Measurements from ENCODE around the gene HCN3.
"Not testable (repeated sequence)": the region's sequence is repeated elsewhere in the genome, so short reads cannot be mapped to it uniquely, and the experiment has no call there.

HCN3 gene

DNA sequence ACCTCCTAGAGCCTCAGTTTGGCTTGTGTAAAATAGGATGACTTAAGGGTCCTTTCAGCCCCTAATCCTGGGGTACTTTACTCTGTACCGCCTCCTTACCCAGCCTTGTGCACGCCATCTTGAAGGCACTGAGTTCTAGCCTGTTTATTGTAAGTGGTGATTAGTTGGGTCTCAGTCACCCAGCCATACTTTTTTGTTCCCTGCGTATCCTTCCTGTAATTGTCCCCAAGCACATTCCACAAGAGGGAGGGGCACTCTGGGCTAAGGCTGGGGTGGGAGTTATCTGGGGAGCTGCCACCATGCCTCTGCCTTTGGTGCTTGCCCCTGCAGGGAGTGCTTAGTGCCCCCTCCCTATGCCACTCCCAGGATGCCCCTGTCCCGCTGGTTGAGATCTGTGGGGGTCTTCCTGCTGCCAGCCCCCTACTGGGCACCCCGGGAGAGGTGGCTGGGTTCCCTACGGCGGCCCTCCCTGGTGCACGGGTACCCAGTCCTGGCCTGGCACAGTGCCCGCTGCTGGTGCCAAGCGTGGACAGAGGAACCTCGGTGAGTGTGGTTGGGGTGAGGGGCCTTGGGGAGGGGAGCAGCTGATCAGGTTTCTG is 32.3 kb downstream of the HCN3 start:
- DNase-seq (ENCODE audit: low read depth in 1 of 2, low spot score in 1 of 2): no peak

DNA sequence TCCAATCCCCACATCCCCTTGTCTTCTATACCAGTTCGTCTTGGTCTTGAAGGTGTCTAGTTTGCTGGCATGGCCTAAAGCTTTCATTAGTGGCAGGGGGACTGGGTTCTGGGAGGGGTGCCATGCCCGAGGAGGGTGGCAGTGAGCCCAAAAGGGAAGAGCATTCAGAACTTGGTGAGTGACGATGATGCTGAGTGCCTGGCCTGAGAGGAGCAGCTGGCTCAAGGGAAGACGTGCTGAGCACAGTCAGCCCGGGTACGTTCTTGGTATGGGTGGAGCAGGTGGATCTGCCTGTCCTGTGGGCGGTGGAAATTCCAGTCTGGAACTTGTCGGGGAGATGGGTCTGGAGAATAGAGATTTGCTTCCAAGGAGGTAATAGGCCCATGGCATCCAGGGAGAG is 36.0 kb downstream of the HCN3 start:
- no peak for DNase-seq (ENCODE audit: low read depth in 1 of 2, low spot score in 1 of 2)

GRCh38 chr1:155316922-155317321 is 39.7 kb downstream of the HCN3 start:
- no peak for DNase-seq (ENCODE audit: low read depth in 1 of 2, low spot score in 1 of 2)

- no peak for DNase-seq (ENCODE audit: low read depth in 1 of 2, low spot score in 1 of 2)
Observed at GRCh38 chr1:155318082-155318481, 40.8 kb downstream of the HCN3 start.

GRCh38 chr1:155319536-155319935 is 42.3 kb downstream of the HCN3 start:
- DNase-seq (ENCODE audit: low read depth in 1 of 2, low spot score in 1 of 2): no peak

DNA sequence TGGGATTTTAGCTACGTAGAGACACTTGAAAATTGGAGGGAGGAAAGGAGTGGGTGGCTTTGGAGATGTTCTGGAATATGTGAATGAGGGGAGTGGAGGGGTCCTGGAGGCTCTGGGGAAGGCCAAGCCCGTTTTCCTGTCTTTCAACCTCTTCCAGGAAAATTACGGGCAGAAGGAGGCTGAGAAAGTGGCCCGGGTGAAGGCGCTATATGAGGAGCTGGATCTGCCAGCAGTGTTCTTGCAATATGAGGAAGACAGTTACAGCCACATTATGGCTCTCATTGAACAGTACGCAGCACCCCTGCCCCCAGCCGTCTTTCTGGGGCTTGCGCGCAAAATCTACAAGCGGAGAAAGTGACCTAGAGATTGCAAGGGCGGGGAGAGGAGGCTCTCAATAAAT is 43.0 kb downstream of the HCN3 start:
- DNase-seq (ENCODE audit: low read depth in 1 of 2, low spot score in 1 of 2): no peak

GRCh38 chr1:155320661-155321617 is 43.7 kb downstream of the HCN3 start, which contains the start of gene RUSC1:
TSS of gene RUSC1 (plus strand) at chr1:155320894. CDS start at chr1:155321774, 880 bp downstream.
- peak; percentile 46 to 66 for DNase-seq (ENCODE audit: low read depth in 1 of 2, low spot score in 1 of 2)

- no peak for DNase-seq (ENCODE audit: low read depth in 1 of 2, low spot score in 1 of 2)
Observed at GRCh38 chr1:155321639-155322503, 44.6 kb downstream of the HCN3 start.

- no peak for DNase-seq (ENCODE audit: low read depth in 1 of 2, low spot score in 1 of 2)
Observed at GRCh38 chr1:155322571-155322952, 45.3 kb downstream of the HCN3 start.

DNA sequence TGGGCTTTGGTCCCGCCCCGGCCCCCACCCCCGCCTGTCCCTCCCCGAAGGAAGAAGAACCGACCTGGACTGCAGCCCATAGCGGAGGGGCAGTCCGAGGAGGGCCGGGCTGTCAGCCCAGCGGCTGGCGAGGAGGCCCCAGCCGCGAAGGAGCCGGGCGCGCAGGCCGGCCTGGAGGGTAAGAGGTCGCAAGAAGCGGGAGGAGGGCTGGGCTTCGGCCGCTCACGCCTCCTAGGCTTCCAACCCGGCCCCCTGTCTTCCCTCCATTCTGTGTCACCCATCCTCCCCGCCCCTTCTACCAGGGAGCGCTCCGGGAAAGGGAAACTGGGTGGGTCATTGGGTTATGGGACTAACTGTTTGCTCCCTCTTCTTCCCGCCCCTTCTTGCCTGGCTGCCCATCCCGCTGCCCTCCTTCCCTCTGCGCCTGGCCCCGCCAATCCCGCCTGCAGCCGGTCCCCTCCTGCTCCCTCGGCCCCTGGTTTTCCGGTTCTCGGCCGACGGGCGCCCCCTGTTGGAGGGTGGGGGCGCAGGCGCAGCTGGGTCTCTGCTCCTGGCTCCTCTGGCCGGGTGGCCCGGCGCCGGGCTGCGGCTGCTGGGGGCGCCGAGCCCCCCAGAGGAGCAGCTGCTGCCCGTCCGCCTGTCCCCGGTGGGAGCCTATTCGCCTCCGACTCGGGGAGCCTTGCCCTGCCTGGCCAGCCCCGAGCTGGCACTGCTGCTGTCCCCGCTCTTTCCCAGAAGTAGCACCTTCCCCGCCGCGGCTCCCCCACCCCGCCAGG is 45.9 kb downstream of the HCN3 start:
- peak; percentile 77 to 88 for DNase-seq (ENCODE audit: low read depth in 1 of 2, low spot score in 1 of 2)

DNA sequence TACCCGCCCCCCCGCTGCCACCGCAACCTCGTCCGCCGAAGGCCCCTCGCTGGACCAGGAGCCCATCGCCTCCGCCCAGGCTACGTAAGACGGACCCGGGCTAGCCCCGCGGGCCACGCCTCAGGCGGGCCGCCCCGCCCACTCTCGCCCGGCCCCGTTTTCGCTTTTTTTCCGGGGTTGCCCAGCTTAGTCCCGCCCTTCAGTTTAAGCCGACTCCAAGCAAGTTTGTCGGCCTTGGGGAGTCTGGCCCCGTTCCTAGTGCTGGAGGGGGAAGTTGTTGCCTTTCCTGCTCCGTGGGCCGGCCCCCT is 46.4 kb downstream of the HCN3 start:
- peak; percentile 66 to 69 for DNase-seq (ENCODE audit: low read depth in 1 of 2, low spot score in 1 of 2)

DNA sequence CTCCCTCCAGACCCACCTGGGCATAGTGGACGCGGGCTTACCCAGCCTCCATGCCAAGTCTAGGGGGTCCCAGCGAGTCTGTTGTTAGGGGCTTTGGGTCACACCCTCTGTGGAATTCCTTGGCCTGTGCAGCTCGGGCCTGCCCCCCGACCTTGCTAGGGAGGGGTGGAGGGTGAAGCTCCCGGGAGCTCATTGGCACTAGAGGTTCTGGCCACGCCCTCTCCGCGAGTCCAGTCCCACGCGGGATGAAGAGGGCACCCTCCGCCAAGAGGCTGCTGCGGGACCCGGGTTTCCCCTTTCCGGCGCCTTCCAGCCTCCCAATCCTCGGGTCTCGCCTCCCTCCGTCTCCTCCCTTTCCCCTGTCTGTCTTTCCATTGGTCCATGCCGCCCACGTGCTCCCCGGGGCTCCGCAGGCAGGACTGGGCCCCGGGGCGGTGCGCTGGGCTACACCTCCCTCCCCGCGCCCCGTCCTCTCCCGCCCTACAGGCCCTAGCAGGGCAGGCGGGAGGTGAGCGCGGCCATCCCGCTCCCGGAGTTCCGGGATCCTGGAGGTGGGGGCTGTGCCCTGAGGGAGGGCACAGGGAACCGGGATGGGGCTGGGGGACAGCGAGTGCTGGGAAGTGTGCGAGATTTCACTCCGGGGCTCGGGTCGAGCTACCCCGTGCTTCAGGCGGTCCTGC is 46.9 kb downstream of the HCN3 start:
- peak; percentile 70 to 81 for DNase-seq (ENCODE audit: low read depth in 1 of 2, low spot score in 1 of 2)

DNA sequence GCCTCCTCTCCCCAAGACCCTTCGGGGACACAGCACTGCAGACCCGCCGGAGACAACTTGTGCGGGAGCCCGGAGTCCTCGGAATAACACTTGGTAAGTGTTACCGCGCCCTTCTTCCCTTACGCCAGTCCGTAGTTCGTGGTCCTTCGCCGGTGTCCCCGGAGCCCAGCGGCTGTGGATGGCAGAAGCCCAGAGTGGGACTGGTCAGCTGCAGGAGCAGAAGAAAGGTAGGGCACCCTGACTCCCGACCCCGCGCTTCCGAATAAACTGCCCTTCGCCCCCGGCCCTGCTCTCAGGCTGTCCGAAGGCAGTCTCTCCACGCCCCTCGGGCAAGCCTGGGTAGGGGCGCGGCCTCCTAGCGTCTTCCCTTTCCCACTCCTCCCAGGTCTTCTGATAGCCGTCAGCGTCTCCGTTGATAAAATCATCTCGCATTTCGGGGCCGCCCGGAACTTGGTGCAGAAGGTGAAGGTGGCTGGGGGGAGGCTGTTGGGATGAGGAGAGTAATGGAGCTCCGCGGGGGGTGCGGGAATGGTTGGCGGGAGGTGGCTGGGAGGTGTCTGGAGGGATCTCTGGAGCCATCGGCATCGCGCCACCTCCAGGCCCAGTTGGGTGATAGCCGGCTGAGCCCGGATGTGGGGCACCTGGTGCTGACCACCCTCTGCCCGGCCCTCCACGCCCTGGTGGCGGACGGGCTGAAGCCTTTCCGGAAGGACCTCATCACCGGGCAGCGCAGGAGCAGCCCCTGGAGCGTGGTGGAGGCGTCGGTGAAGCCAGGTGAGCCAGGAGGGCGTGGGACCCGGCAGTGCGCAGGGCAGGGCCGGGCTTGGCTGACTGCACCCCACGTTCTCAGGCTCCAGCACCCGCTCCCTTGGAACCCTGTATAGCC is 47.7 kb downstream of the HCN3 start:
- no peak for DNase-seq (ENCODE audit: low read depth in 1 of 2, low spot score in 1 of 2)

- no peak for DNase-seq (ENCODE audit: low read depth in 1 of 2, low spot score in 1 of 2)
Observed at GRCh38 chr1:155325603-155325893, 48.3 kb downstream of the HCN3 start.

- DNase-seq (ENCODE audit: low read depth in 1 of 2, low spot score in 1 of 2): no peak
Observed at GRCh38 chr1:155326020-155326526, 48.8 kb downstream of the HCN3 start.

DNA sequence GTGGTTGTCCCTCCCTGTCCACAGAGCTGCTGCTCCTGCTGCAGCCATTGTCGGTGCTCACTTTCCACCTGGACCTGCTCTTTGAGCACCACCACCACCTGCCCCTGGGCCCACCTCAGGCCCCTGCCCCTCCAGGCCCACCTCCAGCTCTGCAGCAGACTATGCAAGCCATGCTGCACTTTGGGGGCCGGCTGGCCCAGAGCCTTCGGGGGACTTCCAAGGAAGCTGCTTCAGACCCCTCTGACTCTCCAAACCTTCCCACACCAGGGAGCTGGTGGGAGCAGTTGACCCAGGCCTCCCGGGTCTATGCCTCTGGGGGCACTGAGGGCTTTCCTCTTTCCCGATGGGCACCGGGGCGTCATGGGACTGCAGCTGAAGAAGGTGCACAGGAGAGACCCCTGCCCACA is 49.4 kb downstream of the HCN3 start:
- no peak for DNase-seq (ENCODE audit: low read depth in 1 of 2, low spot score in 1 of 2)

- no peak for DNase-seq (ENCODE audit: low read depth in 1 of 2, low spot score in 1 of 2)
Observed at GRCh38 chr1:155327981-155328380, 50.7 kb downstream of the HCN3 start.

GRCh38 chr1:155328856-155329255 is 51.6 kb downstream of the HCN3 start:
- not testable (repeated sequence) for DNase-seq (ENCODE audit: low read depth in 1 of 2, low spot score in 1 of 2)

GRCh38 chr1:155329980-155330598 is 52.8 kb downstream of the HCN3 start:
- DNase-seq (ENCODE audit: low read depth in 1 of 2, low spot score in 1 of 2): no peak

Data from stimulated activated CD4-positive, alpha-beta T cell treated with anti-CD3 and anti-CD28 coated beads, Interleukin-15, amount 100 ng/mL, for 1 hour (primary cell).